ENCODE measurements around the gene MYO5B. TPM values are rescaled to one million over a fixed set of nuclear protein-coding genes. Genes with fewer than 3 reads are reported as not detected.

MYO5B gene
- total RNA-seq, 1 experiment from 2014 or later = 25.9 TPM

DNA sequence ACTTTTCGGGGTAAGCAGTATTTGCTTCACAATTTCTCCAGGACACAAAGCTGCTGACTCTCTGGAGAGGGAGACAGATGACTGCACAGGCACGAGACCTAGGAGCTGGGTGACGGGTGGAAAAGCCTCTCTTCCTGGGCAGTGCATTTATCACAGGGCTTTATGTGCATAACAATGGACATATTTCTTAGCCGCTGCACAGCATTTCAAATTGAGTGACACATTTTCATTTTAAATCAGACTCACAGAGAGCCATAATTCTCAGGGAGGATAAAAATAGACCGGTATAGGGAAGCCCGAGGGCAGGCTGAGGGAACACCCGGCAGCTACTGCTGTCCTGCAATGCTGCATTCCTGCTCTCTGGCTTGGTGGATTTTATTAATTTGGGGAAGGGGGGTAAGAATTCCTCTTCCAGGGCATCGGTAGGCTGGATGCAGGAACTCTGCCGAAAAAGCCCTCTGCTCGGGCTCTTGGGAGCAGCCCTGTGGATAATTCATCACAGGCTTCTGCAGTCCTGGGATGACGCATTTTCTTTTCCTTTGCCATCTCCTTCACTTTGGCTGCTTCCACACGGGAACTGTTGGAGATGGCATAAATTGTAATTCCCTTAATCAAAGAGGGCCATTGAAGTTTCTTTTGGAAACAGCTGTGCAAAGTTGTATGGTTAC lies 273.5 kb downstream of the MYO5B start:
- Mint-ChIP-seq H3K4me3 (ENCODE audit: unreplicated experiment) (no peak overlapping the region), H3K27me3 (ENCODE audit: insufficient read depth, unreplicated experiment) (no peaks in the 10 kb centered on the region), H3K27ac (ENCODE audit: low read depth, unreplicated experiment) (no peak overlapping the region), H3K36me3 (ENCODE audit: insufficient read depth, unreplicated experiment) (no peaks in the 10 kb centered on the region), H3K4me1 (ENCODE audit: insufficient read depth, unreplicated experiment) (peaks cover 9% of the 10 kb centered on the region), H3K9me3 (ENCODE audit: unreplicated experiment) (no peaks in the 10 kb centered on the region)
- BruUV-seq (replicated peaks) = no TSS peak
- intact Hi-C loops (cut with micrococcal nuclease) = no loop called here
- no peak for DNase-seq (ENCODE audit: unreplicated experiment)
- TF ChIP-seq, protein P1, sequence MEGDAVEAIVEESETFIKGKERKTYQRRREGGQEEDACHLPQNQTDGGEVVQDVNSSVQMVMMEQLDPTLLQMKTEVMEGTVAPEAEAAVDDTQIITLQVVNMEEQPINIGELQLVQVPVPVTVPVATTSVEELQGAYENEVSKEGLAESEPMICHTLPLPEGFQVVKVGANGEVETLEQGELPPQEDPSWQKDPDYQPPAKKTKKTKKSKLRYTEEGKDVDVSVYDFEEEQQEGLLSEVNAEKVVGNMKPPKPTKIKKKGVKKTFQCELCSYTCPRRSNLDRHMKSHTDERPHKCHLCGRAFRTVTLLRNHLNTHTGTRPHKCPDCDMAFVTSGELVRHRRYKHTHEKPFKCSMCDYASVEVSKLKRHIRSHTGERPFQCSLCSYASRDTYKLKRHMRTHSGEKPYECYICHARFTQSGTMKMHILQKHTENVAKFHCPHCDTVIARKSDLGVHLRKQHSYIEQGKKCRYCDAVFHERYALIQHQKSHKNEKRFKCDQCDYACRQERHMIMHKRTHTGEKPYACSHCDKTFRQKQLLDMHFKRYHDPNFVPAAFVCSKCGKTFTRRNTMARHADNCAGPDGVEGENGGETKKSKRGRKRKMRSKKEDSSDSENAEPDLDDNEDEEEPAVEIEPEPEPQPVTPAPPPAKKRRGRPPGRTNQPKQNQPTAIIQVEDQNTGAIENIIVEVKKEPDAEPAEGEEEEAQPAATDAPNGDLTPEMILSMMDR (IDR thresholded peaks at IDR 0.05; ENCODE audit: unreplicated experiment) = no peak
- ChIA-PET POLR2A (no interaction called here), CTCF (interaction anchor here (0.6 kb wide), 1 partner anchor 285 kb away, joined by 4 read pairs; no protein-coding TSS in a partner anchor)

DNA sequence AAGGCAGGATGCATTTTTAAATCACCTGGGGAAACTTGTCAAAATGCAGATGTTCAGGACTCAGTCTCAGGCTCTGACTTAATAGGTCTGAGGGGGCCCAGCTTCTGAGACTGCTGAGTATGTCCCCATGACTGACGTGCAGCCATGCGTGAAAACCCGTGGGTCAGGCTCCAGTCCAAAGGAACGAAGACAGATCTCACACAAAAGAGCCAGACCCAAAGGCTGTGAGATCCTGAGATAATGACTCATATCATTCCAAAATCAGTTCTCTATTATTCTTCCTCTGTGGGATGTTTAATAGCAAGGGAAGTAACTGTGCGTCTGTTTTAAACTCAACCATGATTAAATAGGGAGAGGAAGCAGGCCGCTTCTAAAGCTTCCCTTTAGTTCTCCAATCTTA lies 274.2 kb downstream of the MYO5B start:
- DNase-seq (ENCODE audit: unreplicated experiment) = no peak
- CTCF ChIA-PET = no interaction called here
- no peaks in the 10 kb centered on the region for H3K36me3 Mint-ChIP-seq (ENCODE audit: insufficient read depth, unreplicated experiment)

DNA sequence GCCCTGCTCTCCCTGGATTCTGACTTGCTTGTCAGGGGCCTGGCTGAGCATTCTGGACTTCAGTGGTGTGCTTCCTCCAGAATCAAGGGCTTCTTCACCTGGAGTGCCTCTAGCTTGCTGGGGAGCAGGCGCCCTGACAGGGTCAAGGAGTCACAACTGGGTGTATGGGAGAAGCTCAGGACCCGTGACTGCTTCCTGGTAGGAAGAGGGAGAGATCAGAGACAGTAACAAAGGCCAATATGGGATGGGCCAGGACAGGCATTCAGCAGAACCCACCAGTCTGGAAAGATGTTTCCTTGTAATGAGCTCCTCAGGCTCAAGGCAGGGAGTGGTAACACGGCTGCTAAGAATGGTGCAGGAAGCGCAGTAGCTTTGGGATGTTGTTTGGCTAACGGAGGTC lies 277.2 kb downstream of the MYO5B start:
- Mint-ChIP-seq H3K4me1 (ENCODE audit: insufficient read depth, unreplicated experiment) (peaks cover 9% of the 10 kb centered on the region), H3K4me3 (ENCODE audit: unreplicated experiment) (no peak overlapping the region), H3K27me3 (ENCODE audit: insufficient read depth, unreplicated experiment) (no peaks in the 10 kb centered on the region), H3K27ac (ENCODE audit: low read depth, unreplicated experiment) (no peak overlapping the region), H3K36me3 (ENCODE audit: insufficient read depth, unreplicated experiment) (no peaks in the 10 kb centered on the region), H3K9me3 (ENCODE audit: unreplicated experiment) (no peaks in the 10 kb centered on the region)
- BruUV-seq (replicated peaks) = no TSS peak
- no peak for DNase-seq (ENCODE audit: unreplicated experiment)
- intact Hi-C loops (cut with micrococcal nuclease) = no loop called here
- ChIA-PET CTCF (no interaction called here), POLR2A (no interaction called here)
- TF ChIP-seq, protein P1 (IDR thresholded peaks at IDR 0.05; ENCODE audit: unreplicated experiment) = no peak

More for the DNA sequence above, 274.2 kb downstream of the MYO5B start:
- no peaks in the 10 kb centered on the region for H3K27me3 Mint-ChIP-seq (ENCODE audit: insufficient read depth, unreplicated experiment)
- H3K27ac Mint-ChIP-seq (ENCODE audit: low read depth, unreplicated experiment) = no peak overlapping the region
- no TSS peak for BruUV-seq (replicated peaks)
- no peaks in the 10 kb centered on the region for H3K9me3 Mint-ChIP-seq (ENCODE audit: unreplicated experiment)
- intact Hi-C loops (cut with micrococcal nuclease) = no loop called here
- peaks cover 9% of the 10 kb centered on the region for H3K4me1 Mint-ChIP-seq (ENCODE audit: insufficient read depth, unreplicated experiment)
- POLR2A ChIA-PET = no interaction called here
- TF ChIP-seq, protein P1 (IDR thresholded peaks at IDR 0.05; ENCODE audit: unreplicated experiment) = no peak
- no peak overlapping the region for H3K4me3 Mint-ChIP-seq (ENCODE audit: unreplicated experiment)

DNA sequence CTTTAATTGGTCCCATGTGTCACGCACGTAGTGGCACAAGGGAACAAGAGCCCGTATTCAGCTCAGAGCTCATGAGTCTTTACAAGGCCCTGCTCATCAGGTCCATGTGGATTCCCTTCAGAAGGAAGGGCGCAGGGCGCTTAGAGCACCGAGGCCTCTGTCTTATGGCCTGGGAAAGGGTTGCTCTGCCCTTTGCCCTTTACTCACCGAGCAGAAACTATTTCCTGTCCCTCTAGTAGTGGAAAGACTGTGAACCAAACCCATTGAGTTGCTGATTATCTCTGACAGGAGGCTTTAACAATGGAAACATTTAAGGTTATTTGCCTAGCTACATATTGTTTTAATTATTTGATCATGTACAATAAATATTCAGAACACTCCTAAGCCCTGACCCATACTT lies 279.6 kb downstream of the MYO5B start:
- H3K4me3 Mint-ChIP-seq (ENCODE audit: unreplicated experiment) = no peak overlapping the region
- H3K36me3 Mint-ChIP-seq (ENCODE audit: insufficient read depth, unreplicated experiment) = no peaks in the 10 kb centered on the region
- H3K4me1 Mint-ChIP-seq (ENCODE audit: insufficient read depth, unreplicated experiment) = peaks cover under 1% of the 10 kb centered on the region
- H3K27ac Mint-ChIP-seq (ENCODE audit: low read depth, unreplicated experiment) = no peak overlapping the region
- intact Hi-C loops (cut with micrococcal nuclease) = no loop called here
- no peaks in the 10 kb centered on the region for H3K27me3 Mint-ChIP-seq (ENCODE audit: insufficient read depth, unreplicated experiment)
- BruUV-seq (replicated peaks) = no TSS peak
- ChIA-PET CTCF (interaction anchor here (0.6 kb wide), 1 partner anchor 123 kb away, joined by 3 read pairs; no protein-coding TSS in a partner anchor), POLR2A (no interaction called here)
- TF ChIP-seq, protein P1 (IDR thresholded peaks at IDR 0.05; ENCODE audit: unreplicated experiment) = no peak
- DNase-seq (ENCODE audit: unreplicated experiment) = no peak
- no peaks in the 10 kb centered on the region for H3K9me3 Mint-ChIP-seq (ENCODE audit: unreplicated experiment)
